ENCODE data around the gene LARP4B.

DNA sequence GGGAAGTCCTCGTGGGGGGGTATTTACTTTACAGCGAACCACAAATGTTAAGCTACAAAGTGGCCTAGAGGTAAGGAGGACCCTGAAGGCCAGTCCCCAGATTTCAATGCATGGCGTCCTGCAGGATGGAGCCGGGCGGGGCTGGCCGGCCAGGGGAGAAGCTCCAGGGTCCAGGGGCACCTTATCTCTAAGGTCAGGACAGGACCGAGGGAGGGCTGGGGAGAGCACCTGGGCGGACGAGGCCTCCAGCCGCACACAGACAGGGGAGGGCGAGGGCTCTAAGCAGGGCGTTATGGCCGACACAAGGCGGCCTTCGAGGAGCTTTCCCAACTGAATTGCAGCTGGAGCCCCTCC lies 145.7 kb downstream of the LARP4B start:
- TF ChIP-seq, protein P1, sequence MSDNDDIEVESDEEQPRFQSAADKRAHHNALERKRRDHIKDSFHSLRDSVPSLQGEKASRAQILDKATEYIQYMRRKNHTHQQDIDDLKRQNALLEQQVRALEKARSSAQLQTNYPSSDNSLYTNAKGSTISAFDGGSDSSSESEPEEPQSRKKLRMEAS (IDR thresholded peaks at IDR 0.05; ENCODE audit: insufficient read depth, insufficient read length), result no peak
- no peak for TF ChIP-seq POLR2A (IDR thresholded peaks at IDR 0.05; ENCODE audit: low read depth, low read length)
- TF ChIP-seq, protein P2, sequence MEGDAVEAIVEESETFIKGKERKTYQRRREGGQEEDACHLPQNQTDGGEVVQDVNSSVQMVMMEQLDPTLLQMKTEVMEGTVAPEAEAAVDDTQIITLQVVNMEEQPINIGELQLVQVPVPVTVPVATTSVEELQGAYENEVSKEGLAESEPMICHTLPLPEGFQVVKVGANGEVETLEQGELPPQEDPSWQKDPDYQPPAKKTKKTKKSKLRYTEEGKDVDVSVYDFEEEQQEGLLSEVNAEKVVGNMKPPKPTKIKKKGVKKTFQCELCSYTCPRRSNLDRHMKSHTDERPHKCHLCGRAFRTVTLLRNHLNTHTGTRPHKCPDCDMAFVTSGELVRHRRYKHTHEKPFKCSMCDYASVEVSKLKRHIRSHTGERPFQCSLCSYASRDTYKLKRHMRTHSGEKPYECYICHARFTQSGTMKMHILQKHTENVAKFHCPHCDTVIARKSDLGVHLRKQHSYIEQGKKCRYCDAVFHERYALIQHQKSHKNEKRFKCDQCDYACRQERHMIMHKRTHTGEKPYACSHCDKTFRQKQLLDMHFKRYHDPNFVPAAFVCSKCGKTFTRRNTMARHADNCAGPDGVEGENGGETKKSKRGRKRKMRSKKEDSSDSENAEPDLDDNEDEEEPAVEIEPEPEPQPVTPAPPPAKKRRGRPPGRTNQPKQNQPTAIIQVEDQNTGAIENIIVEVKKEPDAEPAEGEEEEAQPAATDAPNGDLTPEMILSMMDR (IDR thresholded peaks at IDR 0.05; ENCODE audit: extremely low read depth in 1 of 2, insufficient read depth in 1 of 2, low read depth in 1 of 2, low read length in 2 of 2), result no peak

Data from endothelial cell of umbilical vein (primary cell).